ENCODE data around the gene CTH. TPM values are rescaled to one million over a fixed set of nuclear protein-coding genes. Genes with fewer than 3 reads are reported as not detected.

The CTH gene
- total RNA-seq, 1 experiment from 2014 or later = 33.9 TPM

- H3K4me1 ChIP-seq (replicated peaks; ENCODE audit: insufficient read depth) = no peaks in the 10 kb centered on the region
- H3K4me2 ChIP-seq = no peak overlapping the region
- no peak overlapping the region for H2AFZ ChIP-seq
- H4K20me1 ChIP-seq (ENCODE audit: insufficient read depth) = no peaks in the 10 kb centered on the region
- no peak for DNase-seq
- no peaks in the 10 kb centered on the region for H3K9me3 ChIP-seq (ENCODE audit: insufficient read depth, low read depth)
- no peaks in the 10 kb centered on the region for H3K9me2 ChIP-seq (ENCODE audit: insufficient read depth)
- TF ChIP-seq EZH2 (IDR thresholded peaks at IDR 0.05; ENCODE audit: low read depth) (no peak), CTCF (conservative IDR thresholded peaks at IDR 0.05) (no peak)
- no peak overlapping the region for H3K4me3 ChIP-seq
- intact Hi-C loops (cut with micrococcal nuclease; ENCODE audit: unreplicated experiment) = no loop called here
- H3K27ac ChIP-seq = no peak overlapping the region
- H3K79me2 ChIP-seq (ENCODE audit: low read depth) = no peaks in the 10 kb centered on the region
- H3F3A ChIP-seq (ENCODE audit: insufficient read depth, low read depth) = no peaks in the 10 kb centered on the region
- BruUV-seq (replicated peaks) = no TSS peak
- H3K27me3 ChIP-seq (ENCODE audit: insufficient read depth, low read depth) = no peaks in the 10 kb centered on the region
- CTCF ChIA-PET = no interaction called here
- POLR2A ChIA-PET (ENCODE audit: unreplicated experiment) = interaction anchor here (0.8 kb wide), 1 partner anchor 61 kb away, joined by 3 read pairs; no protein-coding TSS in a partner anchor
- H3K36me3 ChIP-seq (ENCODE audit: low read depth) = no peaks in the 10 kb centered on the region
Measured at GRCh38 chr1:70387507-70387906, 23.6 kb upstream of the CTH start.

GRCh38 chr1:70392626-70393025, 18.4 kb upstream of the CTH start:
- DNase-seq = no peak
- no peak overlapping the region for H3K4me2 ChIP-seq
- no peaks in the 10 kb centered on the region for H3K27me3 ChIP-seq (ENCODE audit: insufficient read depth, low read depth)
- H3K9me2 ChIP-seq (ENCODE audit: insufficient read depth) = no peaks in the 10 kb centered on the region
- no peaks in the 10 kb centered on the region for H3K36me3 ChIP-seq (ENCODE audit: low read depth)
- H2AFZ ChIP-seq = no peak overlapping the region
- TF ChIP-seq EZH2 (IDR thresholded peaks at IDR 0.05; ENCODE audit: low read depth) = no peak
- no peak overlapping the region for H3K27ac ChIP-seq
- no peaks in the 10 kb centered on the region for H3K79me2 ChIP-seq (ENCODE audit: low read depth)
- H3F3A ChIP-seq (ENCODE audit: insufficient read depth, low read depth) = no peaks in the 10 kb centered on the region
- ChIA-PET POLR2A (ENCODE audit: unreplicated experiment) (interaction anchor here (0.6 kb wide), 1 partner anchor 18 kb away, joined by 3 read pairs; the partner anchor contains the start of gene CTH), CTCF (no interaction called here)
- BruUV-seq (replicated peaks) = no TSS peak
- no peaks in the 10 kb centered on the region for H4K20me1 ChIP-seq (ENCODE audit: insufficient read depth)
- no peak overlapping the region for H3K4me3 ChIP-seq
- H3K9me3 ChIP-seq (ENCODE audit: insufficient read depth, low read depth) = no peaks in the 10 kb centered on the region
- intact Hi-C loops (cut with micrococcal nuclease; ENCODE audit: unreplicated experiment) = no loop called here
- H3K4me1 ChIP-seq (replicated peaks; ENCODE audit: insufficient read depth) = no peaks in the 10 kb centered on the region

GRCh38 chr1:70396607-70397006, 14.5 kb upstream of the CTH start:
- ChIA-PET POLR2A (ENCODE audit: unreplicated experiment) (interaction anchor here (0.6 to 0.7 kb wide), 2 partner anchors 13 to 64 kb away, joined by 3 read pairs; no protein-coding TSS in a partner anchor), CTCF (no interaction called here)
- no peaks in the 10 kb centered on the region for H3K4me1 ChIP-seq (replicated peaks; ENCODE audit: insufficient read depth)
- H3K36me3 ChIP-seq (ENCODE audit: low read depth) = no peaks in the 10 kb centered on the region
- no peaks in the 10 kb centered on the region for H3K9me2 ChIP-seq (ENCODE audit: insufficient read depth)
- H3K79me2 ChIP-seq (ENCODE audit: low read depth) = no peaks in the 10 kb centered on the region
- 0 out of 2 replicates have a peak, but pooled peaks cover 3% of the 10 kb centered on the region for H4K20me1 ChIP-seq (ENCODE audit: insufficient read depth)
- H2AFZ ChIP-seq = no peak overlapping the region
- no peak overlapping the region for H3K27ac ChIP-seq
- intact Hi-C loops (cut with micrococcal nuclease; ENCODE audit: unreplicated experiment) = no loop called here
- H3K4me2 ChIP-seq = no peak overlapping the region
- H3F3A ChIP-seq (ENCODE audit: insufficient read depth, low read depth) = no peaks in the 10 kb centered on the region; the same call in 1 of the 2 replicates
- H3K4me3 ChIP-seq = no peak overlapping the region
- DNase-seq = no peak
- no peaks in the 10 kb centered on the region for H3K9me3 ChIP-seq (ENCODE audit: insufficient read depth, low read depth)
- no peaks in the 10 kb centered on the region for H3K27me3 ChIP-seq (ENCODE audit: insufficient read depth, low read depth)
- BruUV-seq (replicated peaks) = no TSS peak
- no peak for TF ChIP-seq CTCF (conservative IDR thresholded peaks at IDR 0.05)
- TF ChIP-seq EZH2 (IDR thresholded peaks at IDR 0.05; ENCODE audit: low read depth) = no peak

GRCh38 chr1:70397013-70397412, 14.1 kb upstream of the CTH start:
- H3K4me1 ChIP-seq (replicated peaks; ENCODE audit: insufficient read depth) = no peaks in the 10 kb centered on the region
- H3K27ac ChIP-seq = no peak overlapping the region
- H3F3A ChIP-seq (ENCODE audit: insufficient read depth, low read depth) = no peaks in the 10 kb centered on the region; the same call in 1 of the 2 replicates
- TF ChIP-seq CTCF (conservative IDR thresholded peaks at IDR 0.05) = no peak
- TF ChIP-seq EZH2 (IDR thresholded peaks at IDR 0.05; ENCODE audit: low read depth) = no peak
- ChIA-PET POLR2A (ENCODE audit: unreplicated experiment) (no interaction called here), CTCF (no interaction called here)
- no peaks in the 10 kb centered on the region for H3K79me2 ChIP-seq (ENCODE audit: low read depth)
- H3K9me3 ChIP-seq (ENCODE audit: insufficient read depth, low read depth) = no peaks in the 10 kb centered on the region
- no peaks in the 10 kb centered on the region for H3K27me3 ChIP-seq (ENCODE audit: insufficient read depth, low read depth)
- no peak for DNase-seq
- no TSS peak for BruUV-seq (replicated peaks)
- no peak overlapping the region for H3K4me3 ChIP-seq
- H3K9me2 ChIP-seq (ENCODE audit: insufficient read depth) = no peaks in the 10 kb centered on the region
- no peak overlapping the region for H3K4me2 ChIP-seq
- no peak overlapping the region for H2AFZ ChIP-seq
- H3K36me3 ChIP-seq (ENCODE audit: low read depth) = no peaks in the 10 kb centered on the region
- 0 out of 2 replicates have a peak, but pooled peaks cover 3% of the 10 kb centered on the region for H4K20me1 ChIP-seq (ENCODE audit: insufficient read depth)
- intact Hi-C loops (cut with micrococcal nuclease; ENCODE audit: unreplicated experiment) = no loop called here
